H1 (cell line): ENCODE measurements around the gene LCORL. TPM values are rescaled to one million over a fixed set of nuclear protein-coding genes. Genes with fewer than 3 reads are reported as not detected.

ENCODE experiments used
- CTCF ChIA-PET: fragments of 300-600 bp; sonication (Branson Sonifier 250); formaldehyde crosslinking; loops from one replicate; lab custom pipeline; 2021; ENCODE audit not compliant: partially characterized antibody; lab: Charles Lee
- POLR2A ChIA-PET: fragments of 300-600 bp; sonication (Branson Sonifier 250); formaldehyde crosslinking; loops from one replicate; lab custom pipeline; 2021; ENCODE audit warnings: inconsistent platforms; ENCODE audit not compliant: partially characterized antibody; lab: Charles Lee
- DNase-seq, 2 experiments: peaks; one replicate each; pipeline versions ENCODE4 v3.0.0 to v3.0.0-alpha.2; 2010 to 2022; ENCODE audit warnings: low spot score in 2 of 2, low read depth in 1 of 2, mixed read lengths in 1 of 2
- FAIRE-seq: peaks from 2 replicates; lab custom pipeline; 2011; peaks lifted over from hg19 to GRCh38; lab: Jason Lieb, UNC
- H2AFZ ChIP-seq: 2 replicates; pipeline ENCODE4 v1.8.1; 2012; ENCODE audit warnings: low read length, inconsistent platforms
- H2AK5ac ChIP-seq: 2 replicates; pipeline ENCODE4 v1.6.1; 2013; ENCODE audit warnings: low read depth, low read length
- H2BK120ac ChIP-seq: replicated peaks from 2 replicates; pipeline ENCODE3; 2013; ENCODE audit warnings: low read depth, low read length, inconsistent platforms
- H2BK12ac ChIP-seq: 2 replicates; pipeline ENCODE4 v1.6.1; 2013; ENCODE audit warnings: low read depth, low read length
- H2BK15ac ChIP-seq: 2 replicates; pipeline ENCODE4 v1.6.1; 2013; ENCODE audit warnings: low read length
- H2BK20ac ChIP-seq: 2 replicates; pipeline ENCODE4 v1.6.1; 2013; ENCODE audit warnings: low read length
- H2BK5ac ChIP-seq: 2 replicates; pipeline ENCODE4 v1.6.1; 2013; ENCODE audit warnings: low read depth, low read length
- H3K14ac ChIP-seq: 2 replicates; pipeline ENCODE4 v1.6.1; 2013; ENCODE audit warnings: inconsistent platforms; ENCODE audit not compliant: insufficient read length
- H3K18ac ChIP-seq: 2 replicates; pipeline ENCODE4 v1.6.1; 2013; ENCODE audit warnings: low read length; ENCODE audit errors: extremely low read depth
- H3K23ac ChIP-seq: 2 replicates; pipeline ENCODE4 v1.6.1; 2013; ENCODE audit warnings: inconsistent platforms; ENCODE audit not compliant: insufficient read length
- H3K23me2 ChIP-seq: 2 replicates; pipeline ENCODE4 v1.6.1; 2013; ENCODE audit warnings: low read depth, low read length
- H3K27ac ChIP-seq: 2 replicates; pipeline ENCODE4 v1.6.1; 2011; ENCODE audit warnings: low read depth, low read length, inconsistent platforms
- H3K27me3 ChIP-seq, 4 experiments: replicated peaks in 1 of 4; 1 replicate in 1 of 4; 2 replicates in 3 of 4; pipeline versions ENCODE4 v1.6.1 to v1.8.1; 2011 to 2013; ENCODE audit warnings: low read length in 3 of 4, mild to moderate bottlenecking in 3 of 4, inconsistent platforms in 2 of 4, mixed read lengths in 2 of 4, moderate library complexity in 1 of 4; ENCODE audit not compliant: control insufficient read depth in 3 of 4, insufficient read depth in 3 of 4; ENCODE audit errors: extremely low read depth in 1 of 4
- H3K36me3 ChIP-seq, 4 experiments: 2 replicates each; pipeline versions ENCODE4 v1.6.1 to v1.8.1; 2011 to 2013; ENCODE audit warnings: mild to moderate bottlenecking in 4 of 4, low read length in 3 of 4, moderate library complexity in 2 of 4, control low read depth in 1 of 4, inconsistent platforms in 1 of 4; ENCODE audit not compliant: insufficient read depth in 4 of 4, control insufficient read depth in 2 of 4
- H3K4ac ChIP-seq: replicated peaks from 2 replicates; pipeline ENCODE3; 2013; ENCODE audit warnings: low read length, low read depth, mixed read lengths, inconsistent platforms; ENCODE audit not compliant: insufficient read length
- H3K4me1 ChIP-seq, 4 experiments: replicated peaks in 1 of 4; 1 replicate in 1 of 4; 2 replicates in 3 of 4; pipeline versions ENCODE4 v1.6.1 to v1.8.1; 2011 to 2013; ENCODE audit warnings: low read length in 3 of 4, inconsistent platforms in 2 of 4, mixed read lengths in 1 of 4; ENCODE audit not compliant: insufficient read depth in 4 of 4, control insufficient read depth in 3 of 4
- H3K4me2 ChIP-seq, 2 experiments: 2 replicates each; pipeline versions ENCODE4 v1.6.1 to v1.8.1; 2011 to 2013; ENCODE audit warnings: low read depth in 2 of 2, low read length in 2 of 2, control low read depth in 1 of 2, inconsistent platforms in 1 of 2, mild to moderate bottlenecking in 1 of 2; ENCODE audit not compliant: insufficient read depth in 1 of 2
- H3K4me3 ChIP-seq, 4 experiments: fragments of 200-600, 300-600 bp in 1 of 4; sonication (generic), shearing (Covaris generic), sonication (Bioruptor Twin) in 1 of 4; 2 replicates each; pipeline versions ENCODE4 v1.5.1 to v1.8.1; 2011 to 2016; ENCODE audit warnings: low read length in 4 of 4, low read depth in 3 of 4, control low read depth in 2 of 4, inconsistent platforms in 2 of 4, mild to moderate bottlenecking in 2 of 4, mixed read lengths in 1 of 4, moderate library complexity in 1 of 4; ENCODE audit not compliant: insufficient read depth in 2 of 4; ENCODE audit errors: extremely low read depth in 1 of 4
- H3K56ac ChIP-seq: replicated peaks from 2 replicates; pipeline ENCODE3; 2013; ENCODE audit warnings: low read depth, mild to moderate bottlenecking, mixed read lengths, low read length, inconsistent platforms; ENCODE audit not compliant: insufficient read length
- H3K79me1 ChIP-seq: 2 replicates; pipeline ENCODE4 v1.6.1; 2013; ENCODE audit warnings: low read depth, low read length, control low read depth
- H3K79me2 ChIP-seq, 2 experiments: 2 replicates each; pipeline versions ENCODE4 v1.6.1 to v1.8.1; 2012 to 2013; ENCODE audit warnings: low read length in 2 of 2, mild to moderate bottlenecking in 2 of 2, inconsistent platforms in 1 of 2; ENCODE audit not compliant: insufficient read depth in 2 of 2, control insufficient read depth in 1 of 2
- H3K9ac ChIP-seq, 4 experiments: replicated peaks in 1 of 4; 1 replicate in 1 of 4; 2 replicates in 3 of 4; pipeline versions ENCODE4 v1.6.1 to v1.8.1; 2011 to 2013; ENCODE audit warnings: low read depth in 3 of 4, low read length in 3 of 4, control low read depth in 2 of 4, mild to moderate bottlenecking in 2 of 4, moderate library complexity in 2 of 4, inconsistent platforms in 1 of 4; ENCODE audit errors: extremely low read depth in 1 of 4
- H3K9me3 ChIP-seq, 2 experiments: 2 replicates each; pipeline versions ENCODE4 v1.6.1 to v1.8.1; 2012 to 2013; ENCODE audit warnings: mild to moderate bottlenecking in 2 of 2, moderate library complexity in 2 of 2, control low read depth in 1 of 2, inconsistent platforms in 1 of 2, low read depth in 1 of 2, low read length in 1 of 2, mixed read lengths in 1 of 2; ENCODE audit not compliant: insufficient read depth in 2 of 2
- H4K20me1 ChIP-seq, 2 experiments: replicated peaks in 1 of 2; 2 replicates each; pipeline versions ENCODE3 to v1.8.1; 2011 to 2013; ENCODE audit warnings: inconsistent platforms in 2 of 2, low read length in 2 of 2, mild to moderate bottlenecking in 1 of 2; ENCODE audit not compliant: insufficient read depth in 2 of 2, control insufficient read depth in 1 of 2
- H4K5ac ChIP-seq: 2 replicates; pipeline ENCODE4 v1.6.1; 2013; ENCODE audit warnings: low read length, low read depth, mixed read lengths, inconsistent platforms; ENCODE audit not compliant: insufficient read length
- H4K8ac ChIP-seq: 2 replicates; pipeline ENCODE4 v1.8.0; 2013; ENCODE audit warnings: mild to moderate bottlenecking, moderate library complexity, low read length, inconsistent platforms; ENCODE audit not compliant: insufficient read depth; ENCODE audit errors: extremely low read depth
- H4K91ac ChIP-seq: replicated peaks from 2 replicates; pipeline ENCODE3; 2013; ENCODE audit warnings: low read length, mixed read lengths, inconsistent platforms; ENCODE audit not compliant: insufficient read length
- polyA plus RNA-seq, 7 experiments: library from polyadenylated mRNA; depleted of rRNA in 3 of 7; stranded (reverse) in 5 of 7; unstranded in 2 of 7; fragments of >200 nt in 5 of 7; fragments of 200-250 nt in 2 of 7; gene quantifications; 1 replicate in 5 of 7; 2 replicates in 1 of 7; 4 replicates in 1 of 7; pipeline versions ENCODE4 v1.2.1 to v1.2.3, GENCODE V29; 2011 to 2013; ENCODE audit warnings: missing spikeins in 2 of 7, mixed read lengths in 2 of 7
- total RNA-seq: library from RNA; stranded (reverse); fragmentation: NEBNext Ultra II Directional; extraction: Animal tissue kit (Norgen Biotek cat#: 25700); gene quantifications from 2 replicates; pipeline ENCODE4 v1.2.1, GENCODE V29; 2021
- TF ChIP-seq, protein P1 (sequence below): IDR thresholded peaks from 2 replicates; pipeline ENCODE4 v1.6.1; 2012; ENCODE audit warnings: inconsistent platforms

Gene LCORL
- total and polyA plus RNA-seq, 2 of the 8 experiments (the other 6 are each of a cell fraction or from before 2014, with no cell fraction given): 2.2 to 19.2 TPM

- no peak overlapping the region for H2BK120ac ChIP-seq
- no peak overlapping the region for H2BK5ac ChIP-seq
- H3K79me2 ChIP-seq: no peaks in the 10 kb centered on the region
- no peaks in the 10 kb centered on the region for H4K20me1 ChIP-seq
- H3K79me1 ChIP-seq: no peaks in the 10 kb centered on the region
- FAIRE-seq (no peak), DNase-seq (no peak)
- no peak overlapping the region for H3K18ac ChIP-seq
- no peak overlapping the region for H2AK5ac ChIP-seq
- no peaks in the 10 kb centered on the region for H3K36me3 ChIP-seq
- H3K9me3 ChIP-seq: no peaks in the 10 kb centered on the region
- H4K8ac ChIP-seq: no peak overlapping the region
- no peak overlapping the region for H3K23ac ChIP-seq
- H4K91ac ChIP-seq: no peak overlapping the region
- no peak overlapping the region for H3K4me2 ChIP-seq
- H2BK20ac ChIP-seq: no peak overlapping the region
- no peaks in the 10 kb centered on the region for H3K23me2 ChIP-seq
- no peak overlapping the region for H3K56ac ChIP-seq
- no peak overlapping the region for H2BK12ac ChIP-seq
- ChIA-PET CTCF (no interaction called here), POLR2A (no interaction called here)
- no peaks in the 10 kb centered on the region for H3K4me1 ChIP-seq
- no peak overlapping the region for H2AFZ ChIP-seq
- H3K4me3 ChIP-seq: no peak overlapping the region
- H3K14ac ChIP-seq: no peak overlapping the region
- no peaks in the 10 kb centered on the region for H3K27me3 ChIP-seq
- H3K27ac ChIP-seq: no peak overlapping the region
- H3K4ac ChIP-seq: no peak overlapping the region
- no peak overlapping the region for H3K9ac ChIP-seq
- H4K5ac ChIP-seq: no peak overlapping the region
- no peak overlapping the region for H2BK15ac ChIP-seq
- TF ChIP-seq, protein P1, sequence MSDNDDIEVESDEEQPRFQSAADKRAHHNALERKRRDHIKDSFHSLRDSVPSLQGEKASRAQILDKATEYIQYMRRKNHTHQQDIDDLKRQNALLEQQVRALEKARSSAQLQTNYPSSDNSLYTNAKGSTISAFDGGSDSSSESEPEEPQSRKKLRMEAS: no peak
Observed at GRCh38 chr4:17934286-17934685, 87.3 kb downstream of the LCORL start.
